ENCODE measurements around the gene TFCP2. TPM values are rescaled to one million over a fixed set of nuclear protein-coding genes. Genes with fewer than 3 reads are reported as not detected.

TFCP2 gene
- total and polyA plus RNA-seq, 2 of the 13 experiments (the other 11 are each of a cell fraction or from before 2014, with no cell fraction given): 7.6 to 10.0 TPM

- no peak for TF ChIP-seq ZNF451 (CRISPR knock-in tag; IDR thresholded peaks at IDR 0.05)
- TF ChIP-seq KLF12 (CRISPR knock-in tag; IDR thresholded peaks at IDR 0.05; ENCODE audit: borderline replicate concordance): 0 out of 2 replicates have a peak, but pooled peaks have one; percentile 34
- TF ChIP-seq ZNF609 (CRISPR knock-in tag; IDR thresholded peaks at IDR 0.05; ENCODE audit: borderline replicate concordance): no peak; the same call in 1 of the 2 replicates
- peak; percentile 76 for TF ChIP-seq ZNF275 (CRISPR knock-in tag; IDR thresholded peaks at IDR 0.05; ENCODE audit: borderline replicate concordance)
- peak; percentile 34; the same call in 1 of the 2 replicates for TF ChIP-seq ZNF280D (CRISPR knock-in tag; IDR thresholded peaks at IDR 0.05)
- TF ChIP-seq RAD51 (IDR thresholded peaks at IDR 0.05; ENCODE audit: borderline replicate concordance): no peak
- TF ChIP-seq TEAD2 (CRISPR knock-in tag; IDR thresholded peaks at IDR 0.05): no peak
- TF ChIP-seq ARNTL (CRISPR knock-in tag; IDR thresholded peaks at IDR 0.05): no peak; the same call in 1 of the 2 replicates
- TF ChIP-seq LCORL (IDR thresholded peaks at IDR 0.05): peak; percentile 86
- TF ChIP-seq LCORL (CRISPR knock-in tag; IDR thresholded peaks at IDR 0.05): peak; percentile 72; the same call in 1 of the 2 replicates
- TF ChIP-seq ZNF629 (CRISPR knock-in tag; conservative IDR thresholded peaks at IDR 0.05): peak; percentile 16; the same call in 1 of the 2 replicates
- peak; percentile 71 for TF ChIP-seq ZNF552 (CRISPR knock-in tag; IDR thresholded peaks at IDR 0.05; ENCODE audit: borderline replicate concordance)
- TF ChIP-seq, protein P1, sequence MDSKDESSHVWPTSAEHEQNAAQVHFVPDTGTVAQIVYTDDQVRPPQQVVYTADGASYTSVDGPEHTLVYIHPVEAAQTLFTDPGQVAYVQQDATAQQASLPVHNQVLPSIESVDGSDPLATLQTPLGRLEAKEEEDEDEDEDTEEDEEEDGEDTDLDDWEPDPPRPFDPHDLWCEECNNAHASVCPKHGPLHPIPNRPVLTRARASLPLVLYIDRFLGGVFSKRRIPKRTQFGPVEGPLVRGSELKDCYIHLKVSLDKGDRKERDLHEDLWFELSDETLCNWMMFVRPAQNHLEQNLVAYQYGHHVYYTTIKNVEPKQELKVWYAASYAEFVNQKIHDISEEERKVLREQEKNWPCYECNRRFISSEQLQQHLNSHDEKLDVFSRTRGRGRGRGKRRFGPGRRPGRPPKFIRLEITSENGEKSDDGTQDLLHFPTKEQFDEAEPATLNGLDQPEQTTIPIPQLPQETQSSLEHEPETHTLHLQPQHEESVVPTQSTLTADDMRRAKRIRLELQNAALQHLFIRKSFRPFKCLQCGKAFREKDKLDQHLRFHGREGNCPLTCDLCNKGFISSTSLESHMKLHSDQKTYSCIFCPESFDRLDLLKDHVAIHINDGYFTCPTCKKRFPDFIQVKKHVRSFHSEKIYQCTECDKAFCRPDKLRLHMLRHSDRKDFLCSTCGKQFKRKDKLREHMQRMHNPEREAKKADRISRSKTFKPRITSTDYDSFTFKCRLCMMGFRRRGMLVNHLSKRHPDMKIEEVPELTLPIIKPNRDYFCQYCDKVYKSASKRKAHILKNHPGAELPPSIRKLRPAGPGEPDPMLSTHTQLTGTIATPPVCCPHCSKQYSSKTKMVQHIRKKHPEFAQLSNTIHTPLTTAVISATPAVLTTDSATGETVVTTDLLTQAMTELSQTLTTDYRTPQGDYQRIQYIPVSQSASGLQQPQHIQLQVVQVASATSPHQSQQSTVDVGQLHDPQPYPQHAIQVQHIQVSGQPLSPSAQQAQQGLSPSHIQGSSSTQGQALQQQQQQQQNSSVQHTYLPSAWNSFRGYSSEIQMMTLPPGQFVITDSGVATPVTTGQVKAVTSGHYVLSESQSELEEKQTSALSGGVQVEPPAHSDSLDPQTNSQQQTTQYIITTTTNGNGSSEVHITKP (CRISPR knock-in tag; IDR thresholded peaks at IDR 0.05; ENCODE audit: low read depth): 0 out of 2 replicates have a peak, but pooled peaks have one; percentile 47
- TF ChIP-seq ZNF30 (CRISPR knock-in tag; IDR thresholded peaks at IDR 0.05): no peak
- TF ChIP-seq ZNF709 (CRISPR knock-in tag; IDR thresholded peaks at IDR 0.05): 0 out of 2 replicates have a peak, but pooled peaks have one; percentile 56
Observed at GRCh38 chr12:51172515-51173431, at the start of gene TFCP2 (continued).

All from HepG2 (cell line).